Uterus (tissue), 4 donors: Measurements from ENCODE around the gene POLD3. TPM values are rescaled to one million over a fixed set of nuclear protein-coding genes. Genes with fewer than 3 reads are reported as not detected.

Experiments used
- DNase-seq, 2 donors: peaks; one replicate each; pipeline ENCODE4 v3.0.0-alpha.2; 2019 to 2020
- H3K27ac ChIP-seq, 2 donors: fragments of 200-600 bp; sonication (generic); 1 replicate in 1 of 2; 2 replicates in 1 of 2; pipeline ENCODE4 v1.5.1; 2016 to 2018
- H3K27me3 ChIP-seq, 2 donors: fragments of 200-600 bp; sonication (generic); one replicate each; pipeline ENCODE4 v1.5.1; 2018 to 2019; ENCODE audit warnings: control low read depth in 1 of 2
- H3K36me3 ChIP-seq, 2 donors: fragments of 200-600 bp; sonication (generic); one replicate each; pipeline ENCODE4 v1.5.1; 2019; ENCODE audit warnings: control low read depth in 1 of 2
- H3K4me1 ChIP-seq, 2 donors: fragments of 200-600 bp; sonication (generic); one replicate each; pipeline ENCODE4 v1.5.1; 2018 to 2019; ENCODE audit warnings: control low read depth in 1 of 2
- H3K4me3 ChIP-seq, 2 donors: fragments of 200-600 bp; sonication (generic); 1 replicate in 1 of 2; 2 replicates in 1 of 2; pipeline ENCODE4 v1.5.1; 2018 to 2019; ENCODE audit warnings: mild to moderate bottlenecking in 1 of 2
- H3K9me3 ChIP-seq, 2 donors: fragments of 200-600 bp; sonication (generic); one replicate each; pipeline ENCODE4 v1.5.1; 2019; ENCODE audit warnings: control low read depth in 1 of 2
- POLR2A ChIP-seq, 2 donors: fragments of 450-650 bp; IDR thresholded peaks; one replicate each; pipeline ENCODE4 v1.6.1; 2016; ENCODE audit warnings: antibody characterized with exemption in 2 of 2, mild to moderate bottlenecking in 1 of 2, moderate library complexity in 1 of 2
- intact Hi-C: fragments of 100-400 bp; cut with DNase I; formaldehyde crosslinking; loops from one replicate; pipeline ENCODE4 v1.15.1; 2023; ENCODE audit warnings: low total_unique reads
- total RNA-seq, 4 donors: library from RNA; depleted of rRNA in 3 of 4; stranded (reverse); fragments of >200 nt in 3 of 4; gene quantifications; one replicate each; pipeline versions ENCODE4 v1.1.0 to v1.2.4, GENCODE V29; 2014 to 2023
- TF ChIP-seq, protein P1 (sequence below), 4 experiments: fragments of 200-600 bp in 2 of 4; fragments of 450-650 bp in 2 of 4; sonication (generic) in 2 of 4; IDR thresholded peaks; one replicate each; pipeline ENCODE4 v1.5.1; 2016 to 2019; ENCODE audit warnings: antibody characterized with exemption in 4 of 4, mild to moderate bottlenecking in 2 of 4, moderate library complexity in 1 of 4
- donor health status: DM: yes; HTN: yes; CAD: no.

Gene POLD3
- total RNA-seq, 4 donors from 2014 or later = 10.3 to 32.1 (median 21.3) TPM

GRCh38 chr11:74673693-74674360, 81.4 kb downstream of the POLD3 start:
- intact Hi-C loops = no loop called here
- TF ChIP-seq, protein P1, sequence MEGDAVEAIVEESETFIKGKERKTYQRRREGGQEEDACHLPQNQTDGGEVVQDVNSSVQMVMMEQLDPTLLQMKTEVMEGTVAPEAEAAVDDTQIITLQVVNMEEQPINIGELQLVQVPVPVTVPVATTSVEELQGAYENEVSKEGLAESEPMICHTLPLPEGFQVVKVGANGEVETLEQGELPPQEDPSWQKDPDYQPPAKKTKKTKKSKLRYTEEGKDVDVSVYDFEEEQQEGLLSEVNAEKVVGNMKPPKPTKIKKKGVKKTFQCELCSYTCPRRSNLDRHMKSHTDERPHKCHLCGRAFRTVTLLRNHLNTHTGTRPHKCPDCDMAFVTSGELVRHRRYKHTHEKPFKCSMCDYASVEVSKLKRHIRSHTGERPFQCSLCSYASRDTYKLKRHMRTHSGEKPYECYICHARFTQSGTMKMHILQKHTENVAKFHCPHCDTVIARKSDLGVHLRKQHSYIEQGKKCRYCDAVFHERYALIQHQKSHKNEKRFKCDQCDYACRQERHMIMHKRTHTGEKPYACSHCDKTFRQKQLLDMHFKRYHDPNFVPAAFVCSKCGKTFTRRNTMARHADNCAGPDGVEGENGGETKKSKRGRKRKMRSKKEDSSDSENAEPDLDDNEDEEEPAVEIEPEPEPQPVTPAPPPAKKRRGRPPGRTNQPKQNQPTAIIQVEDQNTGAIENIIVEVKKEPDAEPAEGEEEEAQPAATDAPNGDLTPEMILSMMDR (IDR thresholded peaks at IDR 0.05) = no peak
- TF ChIP-seq POLR2A (IDR thresholded peaks at IDR 0.05) = no peak
- peak overlapping the region; percentile 93 to 95 for H3K27ac ChIP-seq
- no peak for DNase-seq
- peaks cover 7 to 14% of the 10 kb centered on the region in 2 donors for H3K4me1 ChIP-seq
- no peak overlapping the region for H3K4me3 ChIP-seq
- H3K36me3 ChIP-seq = no peaks in the 10 kb centered on the region
- H3K27me3 ChIP-seq = no peaks in the 10 kb centered on the region
- no peaks in the 10 kb centered on the region for H3K9me3 ChIP-seq

DNA sequence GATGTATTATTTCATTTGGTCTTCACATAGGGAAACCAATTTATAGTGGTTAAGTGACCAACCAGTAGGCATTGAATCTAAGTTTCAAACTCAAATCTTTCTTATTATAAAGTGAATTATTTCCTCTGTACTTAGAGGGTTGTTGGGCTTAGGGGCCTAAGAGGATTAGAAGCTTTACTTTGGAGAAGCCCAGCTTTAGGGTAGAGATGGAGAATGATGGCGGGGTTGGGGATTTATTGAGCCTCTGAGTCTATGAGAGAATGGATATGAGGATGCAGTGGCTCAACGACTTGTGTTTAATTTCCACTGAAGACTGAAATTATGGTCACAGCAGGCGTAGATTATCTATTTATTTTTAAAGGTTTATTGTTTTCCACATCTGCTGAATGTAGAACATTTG, 83.4 kb downstream of the POLD3 start:
- Histone ChIP-seq H3K27ac (peak overlapping the region; percentile 93 to 95), H3K4me1 (peaks cover 11 to 23% of the 10 kb centered on the region in 2 donors), H3K27me3 (no peaks in the 10 kb centered on the region), H3K4me3 (no peak overlapping the region), H3K9me3 (no peaks in the 10 kb centered on the region), H3K36me3 (no peaks in the 10 kb centered on the region)
- TF ChIP-seq, protein P1 (IDR thresholded peaks at IDR 0.05) = no peak
- TF ChIP-seq POLR2A (IDR thresholded peaks at IDR 0.05) = no peak
- intact Hi-C loops = no loop called here
- no peak for DNase-seq

- no peaks in the 10 kb centered on the region for H3K27me3 ChIP-seq
- H3K9me3 ChIP-seq = no peaks in the 10 kb centered on the region
- H3K4me3 ChIP-seq = no peak overlapping the region
- H3K36me3 ChIP-seq = no peaks in the 10 kb centered on the region
- DNase-seq = peak in 1 of 2 donors; percentile 18
- H3K27ac ChIP-seq = peak overlapping the region; percentile 93 to 95
- TF ChIP-seq, protein P1 (IDR thresholded peaks at IDR 0.05) = no peak
- no peak for TF ChIP-seq POLR2A (IDR thresholded peaks at IDR 0.05)
- intact Hi-C loops = no loop called here
- H3K4me1 ChIP-seq = peaks cover 11 to 23% of the 10 kb centered on the region in 2 donors
Observed at GRCh38 chr11:74676596-74676995, 84.2 kb downstream of the POLD3 start.

DNA sequence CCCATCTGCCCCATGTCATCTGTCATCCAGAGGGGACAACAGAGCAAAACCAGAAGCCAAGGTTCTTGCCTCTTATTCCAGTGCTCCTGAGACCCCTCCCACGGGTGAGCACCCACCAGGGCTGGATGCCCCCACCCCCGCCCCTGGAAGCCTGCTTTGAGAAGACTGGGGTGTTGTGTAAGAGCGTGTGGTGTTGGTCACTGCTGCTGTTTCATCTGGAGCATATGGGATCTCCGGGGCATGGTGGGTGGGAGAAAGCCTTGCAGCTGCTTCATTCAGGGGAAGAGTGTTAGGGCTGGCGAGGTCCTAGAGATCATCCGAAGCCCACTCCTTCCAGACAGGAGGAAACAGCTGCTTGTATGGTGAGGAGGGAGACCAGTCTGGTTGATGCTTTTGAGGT, 84.7 kb downstream of the POLD3 start:
- Histone ChIP-seq H3K27ac (peak overlapping the region; percentile 93 to 95), H3K4me3 (no peak overlapping the region), H3K36me3 (no peaks in the 10 kb centered on the region), H3K9me3 (no peaks in the 10 kb centered on the region), H3K4me1 (peaks cover 11 to 26% of the 10 kb centered on the region in 2 donors), H3K27me3 (no peaks in the 10 kb centered on the region)
- TF ChIP-seq, protein P1 (IDR thresholded peaks at IDR 0.05) = no peak
- no peak for TF ChIP-seq POLR2A (IDR thresholded peaks at IDR 0.05)
- DNase-seq = peak in 1 of 2 donors; percentile 22
- intact Hi-C loops = no loop called here

GRCh38 chr11:74678041-74678440, 85.7 kb downstream of the POLD3 start:
- H3K27me3 ChIP-seq = no peaks in the 10 kb centered on the region
- peaks cover 4 to 27% of the 10 kb centered on the region in 2 donors for H3K4me1 ChIP-seq
- TF ChIP-seq POLR2A (IDR thresholded peaks at IDR 0.05) = no peak
- TF ChIP-seq, protein P1 (IDR thresholded peaks at IDR 0.05) = no peak
- peak overlapping the region; percentile 93 to 95 for H3K27ac ChIP-seq
- no peak overlapping the region for H3K4me3 ChIP-seq
- intact Hi-C loops = no loop called here
- no peaks in the 10 kb centered on the region for H3K36me3 ChIP-seq
- peak in 1 of 2 donors; percentile 19 for DNase-seq
- no peaks in the 10 kb centered on the region for H3K9me3 ChIP-seq
